Measurements from ENCODE around the gene FRMD6.

FRMD6 gene

DNA sequence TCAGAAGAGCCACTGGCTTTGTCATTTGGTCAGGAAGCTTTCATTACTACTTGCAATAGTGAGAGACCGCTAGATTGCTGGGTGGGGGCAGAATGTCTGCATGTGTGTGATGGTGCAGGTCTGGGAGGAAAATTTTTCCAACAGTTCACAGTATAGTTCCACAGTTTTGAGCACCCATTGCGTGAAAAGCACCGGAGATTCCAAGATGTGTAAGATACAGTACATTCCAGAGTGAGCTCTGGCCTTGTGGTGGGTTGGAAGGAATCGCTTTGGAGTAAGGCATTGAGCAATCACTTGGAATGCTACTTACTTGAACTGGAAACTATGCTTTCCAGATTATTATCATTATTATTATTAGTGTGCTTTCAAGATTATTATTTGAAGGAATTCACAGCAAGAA, 47.6 kb upstream of the FRMD6 start:
- TF ChIP-seq RARB (CRISPR knock-in tag; IDR thresholded peaks at IDR 0.05): no peak
- peak; percentile 50 for TF ChIP-seq ISL1 (CRISPR knock-in tag; IDR thresholded peaks at IDR 0.05)
- no peak for TF ChIP-seq ZNF8 (CRISPR knock-in tag; IDR thresholded peaks at IDR 0.05)
- peak; percentile 54 for ATAC-seq

DNA sequence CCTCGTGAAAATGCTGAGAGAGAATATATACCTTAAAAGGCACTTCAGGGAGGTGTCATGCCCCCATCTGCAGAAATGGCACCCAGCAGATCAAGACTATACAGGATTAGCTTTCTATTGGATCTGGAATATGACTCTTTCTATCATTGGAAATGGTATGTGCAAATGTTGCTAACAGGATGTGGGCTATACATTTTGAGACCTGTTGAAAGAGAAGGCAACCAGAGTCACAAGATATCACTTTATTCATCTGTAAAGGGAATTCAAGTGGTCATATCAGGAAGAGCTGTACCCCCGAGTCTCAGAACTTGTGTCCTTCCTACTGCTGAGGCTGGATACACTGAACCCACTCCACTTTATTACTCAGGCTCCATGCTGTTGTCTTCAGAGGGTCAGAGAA, 46.1 kb upstream of the FRMD6 start:
- ATAC-seq: no peak
- TF ChIP-seq ZFP30 (CRISPR knock-in tag; IDR thresholded peaks at IDR 0.05) (no peak), OSR1 (CRISPR knock-in tag; IDR thresholded peaks at IDR 0.05) (no peak), ISL1 (CRISPR knock-in tag; IDR thresholded peaks at IDR 0.05) (no peak), PPARA (CRISPR knock-in tag; IDR thresholded peaks at IDR 0.05; ENCODE audit: borderline replicate concordance) (no peak), TOX (CRISPR knock-in tag; IDR thresholded peaks at IDR 0.05; ENCODE audit: borderline replicate concordance) (no peak), ZNF8 (CRISPR knock-in tag; IDR thresholded peaks at IDR 0.05) (no peak), ZNF70 (CRISPR knock-in tag; IDR thresholded peaks at IDR 0.05) (no peak)
- TF ChIP-seq, protein P1, sequence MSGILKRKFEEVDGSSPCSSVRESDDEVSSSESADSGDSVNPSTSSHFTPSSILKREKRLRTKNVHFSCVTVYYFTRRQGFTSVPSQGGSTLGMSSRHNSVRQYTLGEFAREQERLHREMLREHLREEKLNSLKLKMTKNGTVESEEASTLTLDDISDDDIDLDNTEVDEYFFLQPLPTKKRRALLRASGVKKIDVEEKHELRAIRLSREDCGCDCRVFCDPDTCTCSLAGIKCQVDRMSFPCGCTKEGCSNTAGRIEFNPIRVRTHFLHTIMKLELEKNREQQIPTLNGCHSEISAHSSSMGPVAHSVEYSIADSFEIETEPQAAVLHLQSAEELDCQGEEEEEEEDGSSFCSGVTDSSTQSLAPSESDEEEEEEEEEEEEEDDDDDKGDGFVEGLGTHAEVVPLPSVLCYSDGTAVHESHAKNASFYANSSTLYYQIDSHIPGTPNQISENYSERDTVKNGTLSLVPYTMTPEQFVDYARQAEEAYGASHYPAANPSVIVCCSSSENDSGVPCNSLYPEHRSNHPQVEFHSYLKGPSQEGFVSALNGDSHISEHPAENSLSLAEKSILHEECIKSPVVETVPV (CRISPR knock-in tag; IDR thresholded peaks at IDR 0.05): no peak
- TF ChIP-seq, protein P2, sequence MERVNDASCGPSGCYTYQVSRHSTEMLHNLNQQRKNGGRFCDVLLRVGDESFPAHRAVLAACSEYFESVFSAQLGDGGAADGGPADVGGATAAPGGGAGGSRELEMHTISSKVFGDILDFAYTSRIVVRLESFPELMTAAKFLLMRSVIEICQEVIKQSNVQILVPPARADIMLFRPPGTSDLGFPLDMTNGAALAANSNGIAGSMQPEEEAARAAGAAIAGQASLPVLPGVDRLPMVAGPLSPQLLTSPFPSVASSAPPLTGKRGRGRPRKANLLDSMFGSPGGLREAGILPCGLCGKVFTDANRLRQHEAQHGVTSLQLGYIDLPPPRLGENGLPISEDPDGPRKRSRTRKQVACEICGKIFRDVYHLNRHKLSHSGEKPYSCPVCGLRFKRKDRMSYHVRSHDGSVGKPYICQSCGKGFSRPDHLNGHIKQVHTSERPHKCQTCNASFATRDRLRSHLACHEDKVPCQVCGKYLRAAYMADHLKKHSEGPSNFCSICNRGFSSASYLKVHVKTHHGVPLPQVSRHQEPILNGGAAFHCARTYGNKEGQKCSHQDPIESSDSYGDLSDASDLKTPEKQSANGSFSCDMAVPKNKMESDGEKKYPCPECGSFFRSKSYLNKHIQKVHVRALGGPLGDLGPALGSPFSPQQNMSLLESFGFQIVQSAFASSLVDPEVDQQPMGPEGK (CRISPR knock-in tag; IDR thresholded peaks at IDR 0.05; ENCODE audit: borderline replicate concordance): no peak
- TF ChIP-seq, protein P3, sequence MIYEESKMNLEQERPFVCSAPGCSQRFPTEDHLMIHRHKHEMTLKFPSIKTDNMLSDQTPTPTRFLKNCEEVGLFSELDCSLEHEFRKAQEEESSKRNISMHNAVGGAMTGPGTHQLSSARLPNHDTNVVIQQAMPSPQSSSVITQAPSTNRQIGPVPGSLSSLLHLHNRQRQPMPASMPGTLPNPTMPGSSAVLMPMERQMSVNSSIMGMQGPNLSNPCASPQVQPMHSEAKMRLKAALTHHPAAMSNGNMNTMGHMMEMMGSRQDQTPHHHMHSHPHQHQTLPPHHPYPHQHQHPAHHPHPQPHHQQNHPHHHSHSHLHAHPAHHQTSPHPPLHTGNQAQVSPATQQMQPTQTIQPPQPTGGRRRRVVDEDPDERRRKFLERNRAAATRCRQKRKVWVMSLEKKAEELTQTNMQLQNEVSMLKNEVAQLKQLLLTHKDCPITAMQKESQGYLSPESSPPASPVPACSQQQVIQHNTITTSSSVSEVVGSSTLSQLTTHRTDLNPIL (CRISPR knock-in tag; IDR thresholded peaks at IDR 0.05; ENCODE audit: low read depth): no peak

DNA sequence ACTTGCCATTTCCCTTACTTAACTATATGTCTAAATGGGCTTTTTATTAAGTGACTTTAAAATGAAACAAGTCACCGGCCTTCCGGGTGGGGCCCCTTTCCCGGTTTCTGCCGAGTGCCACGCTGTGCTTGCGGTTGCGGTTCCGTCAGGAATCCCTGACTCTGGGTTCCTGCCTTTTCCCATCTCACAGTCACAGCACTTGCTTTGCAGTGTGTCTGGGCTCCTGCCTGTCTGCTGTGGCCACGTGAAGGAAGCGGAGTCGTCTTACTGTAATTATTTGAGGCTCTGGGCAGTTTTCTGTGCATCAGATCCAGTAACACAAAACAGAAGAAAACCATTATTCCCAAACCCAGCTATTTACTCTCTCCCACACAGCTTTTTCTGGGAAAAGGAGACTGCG, 44.0 kb upstream of the FRMD6 start:
- peak; percentile 77 for ATAC-seq
- TF ChIP-seq, protein P4, sequence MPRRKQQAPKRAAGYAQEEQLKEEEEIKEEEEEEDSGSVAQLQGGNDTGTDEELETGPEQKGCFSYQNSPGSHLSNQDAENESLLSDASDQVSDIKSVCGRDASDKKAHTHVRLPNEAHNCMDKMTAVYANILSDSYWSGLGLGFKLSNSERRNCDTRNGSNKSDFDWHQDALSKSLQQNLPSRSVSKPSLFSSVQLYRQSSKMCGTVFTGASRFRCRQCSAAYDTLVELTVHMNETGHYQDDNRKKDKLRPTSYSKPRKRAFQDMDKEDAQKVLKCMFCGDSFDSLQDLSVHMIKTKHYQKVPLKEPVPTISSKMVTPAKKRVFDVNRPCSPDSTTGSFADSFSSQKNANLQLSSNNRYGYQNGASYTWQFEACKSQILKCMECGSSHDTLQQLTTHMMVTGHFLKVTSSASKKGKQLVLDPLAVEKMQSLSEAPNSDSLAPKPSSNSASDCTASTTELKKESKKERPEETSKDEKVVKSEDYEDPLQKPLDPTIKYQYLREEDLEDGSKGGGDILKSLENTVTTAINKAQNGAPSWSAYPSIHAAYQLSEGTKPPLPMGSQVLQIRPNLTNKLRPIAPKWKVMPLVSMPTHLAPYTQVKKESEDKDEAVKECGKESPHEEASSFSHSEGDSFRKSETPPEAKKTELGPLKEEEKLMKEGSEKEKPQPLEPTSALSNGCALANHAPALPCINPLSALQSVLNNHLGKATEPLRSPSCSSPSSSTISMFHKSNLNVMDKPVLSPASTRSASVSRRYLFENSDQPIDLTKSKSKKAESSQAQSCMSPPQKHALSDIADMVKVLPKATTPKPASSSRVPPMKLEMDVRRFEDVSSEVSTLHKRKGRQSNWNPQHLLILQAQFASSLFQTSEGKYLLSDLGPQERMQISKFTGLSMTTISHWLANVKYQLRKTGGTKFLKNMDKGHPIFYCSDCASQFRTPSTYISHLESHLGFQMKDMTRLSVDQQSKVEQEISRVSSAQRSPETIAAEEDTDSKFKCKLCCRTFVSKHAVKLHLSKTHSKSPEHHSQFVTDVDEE (CRISPR knock-in tag; IDR thresholded peaks at IDR 0.05): no peak
- TF ChIP-seq TOX (CRISPR knock-in tag; IDR thresholded peaks at IDR 0.05; ENCODE audit: borderline replicate concordance): peak; percentile 74; the same call in 1 of the 2 replicates

DNA sequence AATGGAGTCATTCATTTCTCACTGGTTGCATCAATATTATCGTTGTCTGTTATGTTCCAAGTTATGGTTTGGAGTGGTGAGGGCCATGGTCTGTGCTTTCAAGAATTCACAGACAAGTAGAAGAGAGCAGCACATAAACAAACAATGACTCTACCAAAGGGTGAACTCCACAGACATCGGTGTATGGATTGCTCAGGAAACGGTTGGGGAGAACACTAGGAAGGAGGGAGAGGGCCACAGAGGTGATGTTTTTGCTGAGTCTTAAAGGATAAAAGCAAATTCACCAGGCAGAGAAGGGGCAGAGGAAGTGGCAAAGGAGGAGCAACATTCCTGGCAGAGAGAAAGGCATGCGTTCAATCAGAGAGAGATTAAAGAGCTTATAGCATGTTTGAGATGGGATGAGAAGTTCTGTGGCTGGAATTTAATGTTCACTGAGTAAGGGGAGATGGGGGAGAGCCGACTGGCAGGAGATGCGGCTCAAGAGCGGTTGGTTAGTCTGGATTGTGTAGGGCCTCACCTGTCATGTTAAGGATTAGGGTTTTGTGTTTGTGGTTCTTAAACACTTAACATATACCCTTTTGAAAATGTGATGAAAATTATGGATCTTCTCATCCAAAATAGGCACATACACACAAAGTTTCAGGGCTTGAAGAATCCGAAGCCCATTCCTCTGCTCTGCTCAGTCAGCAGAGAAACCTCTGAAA, 42.3 kb upstream of the FRMD6 start:
- TF ChIP-seq ZNF8 (CRISPR knock-in tag; IDR thresholded peaks at IDR 0.05): no peak
- no peak for TF ChIP-seq PPARA (CRISPR knock-in tag; IDR thresholded peaks at IDR 0.05; ENCODE audit: borderline replicate concordance)
- TF ChIP-seq TCF4 (CRISPR knock-in tag; IDR thresholded peaks at IDR 0.05; ENCODE audit: borderline replicate concordance): no peak
- ATAC-seq: peak; percentile 68

DNA sequence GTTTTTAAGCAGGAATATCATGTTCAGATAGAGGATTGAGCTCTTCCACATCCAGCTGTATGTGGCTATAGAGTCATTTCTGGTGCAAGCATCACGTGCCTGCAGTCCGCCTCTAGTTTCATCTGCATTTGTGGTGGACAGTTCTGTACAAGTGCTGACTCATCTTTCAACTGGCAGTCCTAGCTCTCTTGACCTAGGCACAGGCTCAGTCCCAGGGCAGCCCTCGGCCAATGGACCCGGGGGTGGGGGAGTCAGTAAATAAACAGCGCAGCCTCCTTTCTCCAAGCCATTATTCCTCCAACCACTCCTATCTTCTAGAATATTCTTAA, 41.8 kb upstream of the FRMD6 start:
- TF ChIP-seq PPARA (CRISPR knock-in tag; IDR thresholded peaks at IDR 0.05; ENCODE audit: borderline replicate concordance): no peak
- TF ChIP-seq ZNF70 (CRISPR knock-in tag; IDR thresholded peaks at IDR 0.05): no peak
- TF ChIP-seq ZNF8 (CRISPR knock-in tag; IDR thresholded peaks at IDR 0.05): no peak
- no peak for TF ChIP-seq CSDC2 (CRISPR knock-in tag; IDR thresholded peaks at IDR 0.05)
- TF ChIP-seq GLIS3 (CRISPR knock-in tag; IDR thresholded peaks at IDR 0.05): no peak
- no peak for TF ChIP-seq OSR1 (CRISPR knock-in tag; IDR thresholded peaks at IDR 0.05)
- TF ChIP-seq ZC3H10 (CRISPR knock-in tag; IDR thresholded peaks at IDR 0.05): no peak
- peak; percentile 77 for ATAC-seq

DNA sequence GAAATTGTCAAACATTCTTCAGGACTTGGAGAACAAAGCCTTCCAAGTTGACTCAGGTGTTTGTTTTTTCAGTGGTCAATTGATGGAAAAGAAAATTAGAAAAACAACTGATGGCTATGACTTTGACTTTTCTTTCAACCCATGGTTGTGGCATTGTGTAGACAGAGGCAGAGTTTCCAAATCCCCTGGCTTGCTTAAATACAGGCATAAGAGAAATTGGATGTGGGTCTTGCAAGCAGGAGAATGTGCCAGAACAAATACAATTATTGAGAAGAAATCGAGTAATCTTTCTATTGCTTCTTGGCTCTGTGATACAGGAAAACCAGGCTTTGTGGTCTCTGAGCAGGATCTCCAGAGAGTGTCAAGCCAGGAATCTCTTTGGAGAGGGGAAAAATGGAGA, 40.9 kb upstream of the FRMD6 start:
- ATAC-seq: no peak
- TF ChIP-seq, protein P1 (CRISPR knock-in tag; IDR thresholded peaks at IDR 0.05): no peak
- TF ChIP-seq ZFP30 (CRISPR knock-in tag; IDR thresholded peaks at IDR 0.05): no peak
- TF ChIP-seq, protein P5, sequence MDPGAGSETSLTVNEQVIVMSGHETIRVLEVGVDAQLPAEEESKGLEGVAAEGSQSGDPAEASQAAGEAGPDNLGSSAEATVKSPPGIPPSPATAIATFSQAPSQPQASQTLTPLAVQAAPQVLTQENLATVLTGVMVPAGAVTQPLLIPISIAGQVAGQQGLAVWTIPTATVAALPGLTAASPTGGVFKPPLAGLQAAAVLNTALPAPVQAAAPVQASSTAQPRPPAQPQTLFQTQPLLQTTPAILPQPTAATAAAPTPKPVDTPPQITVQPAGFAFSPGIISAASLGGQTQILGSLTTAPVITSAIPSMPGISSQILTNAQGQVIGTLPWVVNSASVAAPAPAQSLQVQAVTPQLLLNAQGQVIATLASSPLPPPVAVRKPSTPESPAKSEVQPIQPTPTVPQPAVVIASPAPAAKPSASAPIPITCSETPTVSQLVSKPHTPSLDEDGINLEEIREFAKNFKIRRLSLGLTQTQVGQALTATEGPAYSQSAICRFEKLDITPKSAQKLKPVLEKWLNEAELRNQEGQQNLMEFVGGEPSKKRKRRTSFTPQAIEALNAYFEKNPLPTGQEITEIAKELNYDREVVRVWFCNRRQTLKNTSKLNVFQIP (CRISPR knock-in tag; IDR thresholded peaks at IDR 0.05; ENCODE audit: borderline replicate concordance, low read depth): no peak
- TF ChIP-seq RARB (CRISPR knock-in tag; IDR thresholded peaks at IDR 0.05): no peak
- TF ChIP-seq, protein P4 (CRISPR knock-in tag; IDR thresholded peaks at IDR 0.05): no peak
- TF ChIP-seq ZNF8 (CRISPR knock-in tag; IDR thresholded peaks at IDR 0.05): no peak

Measured in SK-N-SH treated with all-trans-retinoic acid at 6 μM for 48 hours (cell line).